Measurements from ENCODE around the gene PACSIN1. TPM values are rescaled to one million over a fixed set of nuclear protein-coding genes. Genes with fewer than 3 reads are reported as not detected.

Gene PACSIN1
- total RNA-seq, 1 experiment from 2014 or later = 5.0 TPM

DNA sequence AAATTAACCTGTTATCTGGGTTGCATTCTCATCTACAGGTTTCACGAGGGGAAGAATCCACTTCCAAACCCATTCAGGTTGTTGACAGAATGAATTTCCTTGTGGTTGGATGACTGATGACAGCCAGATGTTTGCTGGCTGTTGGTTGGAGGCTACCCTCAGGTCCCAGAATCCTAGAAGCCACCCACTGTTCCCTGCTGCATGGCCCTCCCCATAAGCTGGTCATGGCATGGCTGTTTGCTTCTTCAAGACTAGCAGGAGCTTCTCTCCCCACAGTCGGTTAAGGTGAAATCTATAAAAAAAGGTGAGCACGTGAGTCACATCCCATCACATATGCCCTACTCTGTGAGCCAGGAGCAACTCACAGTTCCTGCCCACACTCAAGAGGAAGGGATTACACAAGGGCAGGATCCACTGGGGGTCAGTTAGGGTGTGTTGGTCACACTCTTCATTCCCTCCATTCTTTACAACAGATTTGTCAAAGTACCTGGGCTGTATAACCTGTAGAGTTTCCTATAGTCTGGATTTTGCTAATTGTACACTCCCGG lies 20.5 kb upstream of the PACSIN1 start (continued):
- no peak for TF ChIP-seq CTCF (IDR thresholded peaks at IDR 0.05 in 2 of 3, conservative IDR thresholded peaks at IDR 0.05 in 1 of 3; ENCODE audit: borderline replicate concordance in 1 of 3, insufficient read depth in 1 of 3, low read depth in 2 of 3, low read length in 2 of 3)
- no peak for TF ChIP-seq POLR2A (IDR thresholded peaks at IDR 0.05; ENCODE audit: borderline replicate concordance, extremely low read depth, insufficient read depth, insufficient read length)
- no peak for TF ChIP-seq ZNF274 (IDR thresholded peaks at IDR 0.05; ENCODE audit: low read depth, low read length)
- no peak for TF ChIP-seq SIN3A (IDR thresholded peaks at IDR 0.05; ENCODE audit: low read depth)
- TF ChIP-seq CBX3 (IDR thresholded peaks at IDR 0.05; ENCODE audit: low read depth) = no peak
- TF ChIP-seq EZH2 (IDR thresholded peaks at IDR 0.05) = no peak
- TF ChIP-seq, protein P1, sequence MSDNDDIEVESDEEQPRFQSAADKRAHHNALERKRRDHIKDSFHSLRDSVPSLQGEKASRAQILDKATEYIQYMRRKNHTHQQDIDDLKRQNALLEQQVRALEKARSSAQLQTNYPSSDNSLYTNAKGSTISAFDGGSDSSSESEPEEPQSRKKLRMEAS (IDR thresholded peaks at IDR 0.05) = no peak

DNA sequence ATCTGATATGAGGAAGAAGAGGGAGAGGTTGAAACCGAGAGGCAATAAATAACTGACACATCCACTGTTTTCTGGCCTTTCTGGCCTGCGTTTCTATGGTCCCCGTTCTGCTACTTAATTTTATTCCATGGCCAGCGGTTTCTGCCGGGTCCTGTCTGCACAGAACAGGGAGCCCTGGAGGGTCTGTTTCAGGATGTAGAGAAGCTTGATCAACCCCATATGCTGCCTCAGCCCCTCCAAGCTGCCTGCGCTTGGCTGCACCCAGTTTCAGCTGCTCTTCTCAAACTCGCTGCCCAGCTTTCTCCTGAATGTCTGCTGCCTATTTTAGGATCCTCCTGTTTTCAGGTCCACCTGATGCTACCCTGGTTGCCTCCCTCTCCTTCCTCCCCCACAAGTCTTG lies 18.5 kb upstream of the PACSIN1 start:
- ChIA-PET RAD21 (ENCODE audit: low non-redundant PET in 1 of 2, low total read pairs in 2 of 2, uncharacterized antibody in 2 of 2, unreplicated experiment in 2 of 2) (no interaction called here), POLR2A (interaction anchor here (1.2 kb wide), 1 partner anchor 11 kb away, joined by 3 read pairs; no protein-coding TSS in a partner anchor), CTCF (interaction anchor here (1.9 kb wide), 1 partner anchor 12 kb away, joined by 7 read pairs; no protein-coding TSS in a partner anchor)
- no peaks in the 10 kb centered on the region for H3K9me2 ChIP-seq (ENCODE audit: insufficient read depth)
- no peak overlapping the region for H2AFZ ChIP-seq (ENCODE audit: low read depth, low read length, poor library complexity, severe bottlenecking)
- no peaks in the 10 kb centered on the region for H3K27me3 ChIP-seq (ENCODE audit: insufficient read depth, low read length)
- BruUV-seq (replicated peaks) = no TSS peak
- no peak overlapping the region for H3K27ac ChIP-seq (ENCODE audit: low read depth, low read length)
- intact Hi-C loops (cut with micrococcal nuclease) = no loop called here
- H3K9me3 ChIP-seq (ENCODE audit: control insufficient read depth in 1 of 2, insufficient read depth in 1 of 2, low read depth in 1 of 2, low read length in 2 of 2) = no peaks in the 10 kb centered on the region
- H3K4me1 ChIP-seq (ENCODE audit: control insufficient read depth in 1 of 2, insufficient read depth in 2 of 2, low read length in 2 of 2) = peaks cover 8 to 13% of the 10 kb centered on the region in 2 experiments; a peak in 2 of 4 replicates
- DNase-seq (ENCODE audit: low read depth, low spot score) = no peak
- no peaks in the 10 kb centered on the region for H4K20me1 ChIP-seq (ENCODE audit: insufficient read depth)
- H3K79me2 ChIP-seq (ENCODE audit: insufficient read depth, low read length) = no peaks in the 10 kb centered on the region
- no peak for ATAC-seq
- H3K4me3 ChIP-seq (replicated peaks in 1 of 2; ENCODE audit: low read depth in 1 of 2, low read length in 2 of 2) = no peak overlapping the region
- no peaks in the 10 kb centered on the region for H3K36me3 ChIP-seq (ENCODE audit: control insufficient read depth in 1 of 2, insufficient read depth in 2 of 2, low read length in 2 of 2)
- no peak overlapping the region for H3K9ac ChIP-seq (ENCODE audit: low read length)
- no peak overlapping the region for H3K4me2 ChIP-seq (ENCODE audit: low read length)
- no peak for TF ChIP-seq JUND (IDR thresholded peaks at IDR 0.05)
- no peak for TF ChIP-seq TCF7L2 (IDR thresholded peaks at IDR 0.05; ENCODE audit: borderline replicate concordance, extremely low read depth, insufficient read depth, insufficient read length)
- no peak for TF ChIP-seq CTCF (IDR thresholded peaks at IDR 0.05 in 2 of 3, conservative IDR thresholded peaks at IDR 0.05 in 1 of 3; ENCODE audit: borderline replicate concordance in 1 of 3, insufficient read depth in 1 of 3, low read depth in 2 of 3, low read length in 2 of 3)
- TF ChIP-seq SP1 (IDR thresholded peaks at IDR 0.05; ENCODE audit: low read depth) = no peak
- TF ChIP-seq, protein P2, sequence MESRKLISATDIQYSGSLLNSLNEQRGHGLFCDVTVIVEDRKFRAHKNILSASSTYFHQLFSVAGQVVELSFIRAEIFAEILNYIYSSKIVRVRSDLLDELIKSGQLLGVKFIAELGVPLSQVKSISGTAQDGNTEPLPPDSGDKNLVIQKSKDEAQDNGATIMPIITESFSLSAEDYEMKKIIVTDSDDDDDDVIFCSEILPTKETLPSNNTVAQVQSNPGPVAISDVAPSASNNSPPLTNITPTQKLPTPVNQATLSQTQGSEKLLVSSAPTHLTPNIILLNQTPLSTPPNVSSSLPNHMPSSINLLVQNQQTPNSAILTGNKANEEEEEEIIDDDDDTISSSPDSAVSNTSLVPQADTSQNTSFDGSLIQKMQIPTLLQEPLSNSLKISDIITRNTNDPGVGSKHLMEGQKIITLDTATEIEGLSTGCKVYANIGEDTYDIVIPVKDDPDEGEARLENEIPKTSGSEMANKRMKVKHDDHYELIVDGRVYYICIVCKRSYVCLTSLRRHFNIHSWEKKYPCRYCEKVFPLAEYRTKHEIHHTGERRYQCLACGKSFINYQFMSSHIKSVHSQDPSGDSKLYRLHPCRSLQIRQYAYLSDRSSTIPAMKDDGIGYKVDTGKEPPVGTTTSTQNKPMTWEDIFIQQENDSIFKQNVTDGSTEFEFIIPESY (IDR thresholded peaks at IDR 0.05; ENCODE audit: extremely low read depth, insufficient replicate concordance, low read length) = no peak
- no peak for TF ChIP-seq SRF (IDR thresholded peaks at IDR 0.05; ENCODE audit: low read depth)
- TF ChIP-seq CEBPB (IDR thresholded peaks at IDR 0.05; ENCODE audit: low read depth) = no peak
- no peak for TF ChIP-seq YY1 (IDR thresholded peaks at IDR 0.05; ENCODE audit: extremely low read depth, insufficient replicate concordance, low read depth, low read length)
- no peak for TF ChIP-seq ELF1 (IDR thresholded peaks at IDR 0.05; ENCODE audit: borderline replicate concordance, low read depth)
- no peak for TF ChIP-seq POLR2AphosphoS5 (IDR thresholded peaks at IDR 0.05; ENCODE audit: low read depth, low read length)
- TF ChIP-seq SIN3A (IDR thresholded peaks at IDR 0.05; ENCODE audit: low read depth) = no peak
- TF ChIP-seq EGR1 (IDR thresholded peaks at IDR 0.05; ENCODE audit: low read depth) = no peak
- TF ChIP-seq, protein P1 (IDR thresholded peaks at IDR 0.05) = no peak
- no peak for TF ChIP-seq ZFX (IDR thresholded peaks at IDR 0.05)
- TF ChIP-seq FOSL1 (IDR thresholded peaks at IDR 0.05; ENCODE audit: low read depth) = no peak
- no peak for TF ChIP-seq RAD21 (IDR thresholded peaks at IDR 0.05; ENCODE audit: low read depth)
